ENCODE results near the gene ATP1A4. TPM values are rescaled to one million over a fixed set of nuclear protein-coding genes. Genes with fewer than 3 reads are reported as not detected.
A peak's percentile ranks its signal among the peaks of the same experiment; 100 is the strongest.

ATP1A4 gene
- polyA plus RNA-seq, 3 donors, result 1.00 to 16.0 TPM; not detected in 1

DNA sequence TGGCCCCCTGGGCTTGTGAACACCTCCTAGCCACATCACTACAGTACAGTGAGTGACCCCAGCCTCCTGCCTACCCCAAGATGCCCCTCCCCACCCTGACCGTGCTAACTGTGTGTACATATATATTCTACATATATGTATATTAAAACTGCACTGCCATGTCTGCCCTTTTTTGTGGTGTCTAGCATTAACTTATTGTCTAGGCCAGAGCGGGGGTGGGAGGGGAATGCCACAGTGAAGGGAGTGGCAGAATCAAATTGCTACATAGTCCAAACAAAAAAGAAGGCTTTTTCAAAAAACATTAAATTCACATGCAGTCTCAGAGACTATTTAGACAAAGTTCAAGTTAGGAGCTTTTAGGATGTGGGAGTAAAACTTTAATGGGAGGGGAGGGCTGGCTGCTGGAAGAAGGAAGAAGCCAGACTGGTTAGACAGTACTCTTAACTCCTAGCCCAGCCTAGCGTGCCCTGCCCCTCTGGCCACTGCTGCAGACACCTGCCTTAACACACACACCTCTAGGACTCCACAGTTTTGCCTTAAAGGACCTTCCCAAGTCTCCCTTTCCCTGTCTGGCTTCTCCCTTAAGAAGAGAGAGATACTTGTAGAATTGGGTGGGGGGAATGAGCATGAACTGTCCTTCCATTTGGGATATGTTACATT, 63.2 kb downstream of the ATP1A4 start:
- no peak overlapping the region for H2AFZ ChIP-seq (ENCODE audit: insufficient read depth, low read depth, low read length, poor library complexity, severe bottlenecking)
- DNase-seq, result no peak
- no peak overlapping the region for H3K4me2 ChIP-seq (replicated peaks; ENCODE audit: extremely low read depth, low read length, poor library complexity, severe bottlenecking)
- Mint-ChIP-seq H3K36me3 (peaks cover 89 to 97% of the 10 kb centered on the region in 2 donors), H3K4me3 (no peak overlapping the region), H3K9me3 (no peaks in the 10 kb centered on the region), H3K27me3 (ENCODE audit: low read depth in 3 of 3) (peaks cover 0 to 2% (median 0%) of the 10 kb centered on the region in 3 donors), H3K27ac (peak overlapping the region in 3 of 7 donors; percentile 18 to 78 (median 61)), H3K4me1 (no peaks in the 10 kb centered on the region)
- H3K36me3 ChIP-seq (replicated peaks in 1 of 2; ENCODE audit: control insufficient read depth in 1 of 2, insufficient read depth in 2 of 2, low read length in 2 of 2), result peaks cover 93 to 100% of the 10 kb centered on the region in 2 donors
- WGBS (ENCODE audit: insufficient coverage), result no CpG with 5 or more reads among the region's 3 CpGs
- intact Hi-C loops (cut with micrococcal nuclease), result no loop called here
- no peaks in the 10 kb centered on the region for H3K4me1 ChIP-seq (ENCODE audit: control insufficient read depth in 1 of 2, insufficient read depth in 2 of 2, low read length in 2 of 2)
- no peaks in the 10 kb centered on the region for H3K27me3 ChIP-seq (ENCODE audit: control insufficient read depth in 2 of 2, insufficient read depth in 2 of 2, low read length in 2 of 2)
- no peak overlapping the region for H3K27ac ChIP-seq (ENCODE audit: low read depth in 1 of 2, low read length in 2 of 2)
- no peak overlapping the region for H3K9ac ChIP-seq (ENCODE audit: insufficient read depth, low read length, poor library complexity, severe bottlenecking)
- TF ChIP-seq CTCF (IDR thresholded peaks at IDR 0.05), result no peak
- H4K20me1 ChIP-seq (ENCODE audit: insufficient read depth, low read length), result peaks cover 40% of the 10 kb centered on the region
- no peaks in the 10 kb centered on the region for H3K9me3 ChIP-seq (replicated peaks in 1 of 2; ENCODE audit: control insufficient read depth in 1 of 2, insufficient read depth in 1 of 2, low read length in 2 of 2)
- no peaks in the 10 kb centered on the region for H3K79me2 ChIP-seq (ENCODE audit: insufficient read depth, low read length)
- H3K4me3 ChIP-seq (replicated peaks in 1 of 3; ENCODE audit: low read depth in 2 of 3, low read length in 3 of 3), result no peak overlapping the region

DNA sequence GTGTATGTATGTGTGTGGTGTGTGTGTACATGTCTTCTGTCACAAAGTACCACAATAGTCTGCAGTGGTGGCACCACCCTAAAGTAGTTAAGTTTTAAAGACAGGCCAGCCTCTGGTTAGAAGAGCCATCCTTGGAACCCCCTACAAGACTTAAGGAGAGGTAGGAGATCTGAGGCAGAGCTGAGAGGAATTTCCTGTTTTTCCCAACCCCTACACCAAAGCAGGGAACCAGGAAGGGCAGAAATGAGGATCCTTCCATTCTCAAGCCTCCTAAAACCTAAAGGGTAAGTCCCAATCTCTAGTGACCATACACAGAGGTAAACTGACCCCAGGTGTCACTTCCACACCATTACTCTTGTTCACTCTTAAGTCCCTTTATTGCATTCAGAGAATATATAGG, 64.9 kb downstream of the ATP1A4 start:
- no peak for DNase-seq
- H3K27me3 Mint-ChIP-seq (ENCODE audit: low read depth in 3 of 3), result peaks cover 0 to 2% (median 0%) of the 10 kb centered on the region in 3 donors
- no peak for TF ChIP-seq CTCF (IDR thresholded peaks at IDR 0.05)
- no peak overlapping the region for H3K27ac Mint-ChIP-seq
- Histone ChIP-seq H3K27me3 (ENCODE audit: control insufficient read depth in 2 of 2, insufficient read depth in 2 of 2, low read length in 2 of 2) (no peaks in the 10 kb centered on the region), H3K9me3 (replicated peaks in 1 of 2; ENCODE audit: control insufficient read depth in 1 of 2, insufficient read depth in 1 of 2, low read length in 2 of 2) (no peaks in the 10 kb centered on the region), H3K4me2 (replicated peaks; ENCODE audit: extremely low read depth, low read length, poor library complexity, severe bottlenecking) (no peak overlapping the region), H2AFZ (ENCODE audit: insufficient read depth, low read depth, low read length, poor library complexity, severe bottlenecking) (no peak overlapping the region), H3K4me1 (ENCODE audit: control insufficient read depth in 1 of 2, insufficient read depth in 2 of 2, low read length in 2 of 2) (no peaks in the 10 kb centered on the region), H3K27ac (ENCODE audit: low read depth in 1 of 2, low read length in 2 of 2) (peak overlapping the region in 1 of 2 donors; percentile 17), H4K20me1 (ENCODE audit: insufficient read depth, low read length) (peaks cover 29% of the 10 kb centered on the region), H3K4me3 (replicated peaks in 1 of 3; ENCODE audit: low read depth in 2 of 3, low read length in 3 of 3) (no peak overlapping the region), H3K79me2 (ENCODE audit: insufficient read depth, low read length) (no peaks in the 10 kb centered on the region), H3K36me3 (replicated peaks in 1 of 2; ENCODE audit: control insufficient read depth in 1 of 2, insufficient read depth in 2 of 2, low read length in 2 of 2) (peaks cover 98 to 100% of the 10 kb centered on the region in 2 donors), H3K9ac (ENCODE audit: insufficient read depth, low read length, poor library complexity, severe bottlenecking) (no peak overlapping the region)
- no peak overlapping the region for H3K4me3 Mint-ChIP-seq
- intact Hi-C loops (cut with micrococcal nuclease), result no loop called here
- H3K36me3 Mint-ChIP-seq, result peaks cover 91 to 97% of the 10 kb centered on the region in 2 donors
- H3K4me1 Mint-ChIP-seq, result no peaks in the 10 kb centered on the region
- H3K9me3 Mint-ChIP-seq, result no peaks in the 10 kb centered on the region
